Measurements from ENCODE around the gene IGDCC3. TPM values are rescaled to one million over a fixed set of nuclear protein-coding genes. Genes with fewer than 3 reads are reported as not detected.

IGDCC3 gene
- total RNA-seq, 1 donor from 2014 or later: 125 TPM

DNA sequence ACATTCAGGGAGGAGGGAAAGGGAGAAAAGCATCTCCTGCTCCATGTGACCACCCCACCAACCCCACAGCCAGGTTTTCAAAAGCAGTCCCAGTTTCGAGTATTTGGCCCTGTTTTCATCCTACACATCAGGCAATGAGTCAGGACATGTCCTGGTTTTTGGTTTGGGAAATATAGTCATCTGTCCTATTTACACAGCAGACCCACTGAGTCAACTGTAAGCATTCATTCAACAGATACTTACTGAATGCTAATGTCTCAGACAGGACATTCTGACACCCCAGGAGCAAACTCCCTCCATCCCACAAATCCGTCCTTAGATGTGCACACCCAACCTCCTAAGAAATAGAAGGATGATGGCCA, 32.9 kb downstream of the IGDCC3 start:
- no peak for DNase-seq (ENCODE audit: low spot score, unreplicated experiment)
- Mint-ChIP-seq H3K36me3 (ENCODE audit: insufficient read depth) (peaks cover 9% of the 10 kb centered on the region), H3K9me3 (ENCODE audit: low read depth) (no peaks in the 10 kb centered on the region), H3K27ac (no peak overlapping the region), H3K4me1 (ENCODE audit: low read depth) (peaks cover 14% of the 10 kb centered on the region), H3K4me3 (ENCODE audit: low read depth) (no peak overlapping the region), H3K27me3 (no peaks in the 10 kb centered on the region)
- TF ChIP-seq, protein P1, sequence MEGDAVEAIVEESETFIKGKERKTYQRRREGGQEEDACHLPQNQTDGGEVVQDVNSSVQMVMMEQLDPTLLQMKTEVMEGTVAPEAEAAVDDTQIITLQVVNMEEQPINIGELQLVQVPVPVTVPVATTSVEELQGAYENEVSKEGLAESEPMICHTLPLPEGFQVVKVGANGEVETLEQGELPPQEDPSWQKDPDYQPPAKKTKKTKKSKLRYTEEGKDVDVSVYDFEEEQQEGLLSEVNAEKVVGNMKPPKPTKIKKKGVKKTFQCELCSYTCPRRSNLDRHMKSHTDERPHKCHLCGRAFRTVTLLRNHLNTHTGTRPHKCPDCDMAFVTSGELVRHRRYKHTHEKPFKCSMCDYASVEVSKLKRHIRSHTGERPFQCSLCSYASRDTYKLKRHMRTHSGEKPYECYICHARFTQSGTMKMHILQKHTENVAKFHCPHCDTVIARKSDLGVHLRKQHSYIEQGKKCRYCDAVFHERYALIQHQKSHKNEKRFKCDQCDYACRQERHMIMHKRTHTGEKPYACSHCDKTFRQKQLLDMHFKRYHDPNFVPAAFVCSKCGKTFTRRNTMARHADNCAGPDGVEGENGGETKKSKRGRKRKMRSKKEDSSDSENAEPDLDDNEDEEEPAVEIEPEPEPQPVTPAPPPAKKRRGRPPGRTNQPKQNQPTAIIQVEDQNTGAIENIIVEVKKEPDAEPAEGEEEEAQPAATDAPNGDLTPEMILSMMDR (IDR thresholded peaks at IDR 0.05; ENCODE audit: unreplicated experiment): no peak

DNA sequence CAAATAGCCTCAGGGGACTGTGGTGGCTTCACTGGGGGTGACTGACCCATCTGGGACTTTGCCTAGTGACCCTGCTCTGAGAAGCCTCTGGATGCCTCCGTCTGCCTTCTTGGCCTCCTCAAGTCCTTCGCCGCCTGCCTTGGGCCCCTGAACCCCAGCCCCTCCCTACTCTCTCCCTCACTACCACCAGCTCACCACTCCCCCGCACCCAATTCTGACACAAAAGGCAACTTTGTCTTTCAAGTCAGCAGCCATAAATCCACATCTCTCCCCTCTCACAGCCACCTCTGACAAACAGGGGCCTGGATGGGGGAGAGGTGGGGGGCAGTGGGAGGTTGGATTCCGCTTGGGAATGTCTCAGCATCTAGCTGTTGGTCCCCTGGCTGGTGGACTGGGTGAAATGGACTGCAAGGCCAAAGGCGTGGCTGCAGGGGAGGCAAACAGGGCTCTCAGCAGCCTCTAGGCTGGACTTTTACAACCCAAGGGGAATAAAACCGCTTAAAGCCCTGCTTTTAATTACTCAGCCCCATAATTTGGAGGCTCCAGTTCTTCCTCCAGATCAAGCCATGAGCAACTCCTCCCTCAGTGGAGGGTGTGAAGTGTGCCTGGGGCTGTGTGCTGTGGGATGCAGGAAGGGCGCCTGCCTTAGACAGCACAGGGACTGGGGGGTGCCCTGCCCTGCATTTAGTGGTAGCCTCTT, 33.4 kb downstream of the IGDCC3 start:
- H3K4me3 Mint-ChIP-seq (ENCODE audit: low read depth): no peak overlapping the region
- H3K27ac Mint-ChIP-seq: no peak overlapping the region
- H3K27me3 Mint-ChIP-seq: no peaks in the 10 kb centered on the region
- TF ChIP-seq, protein P1 (IDR thresholded peaks at IDR 0.05; ENCODE audit: unreplicated experiment): no peak
- peaks cover 8% of the 10 kb centered on the region for H3K36me3 Mint-ChIP-seq (ENCODE audit: insufficient read depth)
- peaks cover 17% of the 10 kb centered on the region for H3K4me1 Mint-ChIP-seq (ENCODE audit: low read depth)
- no peak for DNase-seq (ENCODE audit: low spot score, unreplicated experiment)
- no peaks in the 10 kb centered on the region for H3K9me3 Mint-ChIP-seq (ENCODE audit: low read depth)

DNA sequence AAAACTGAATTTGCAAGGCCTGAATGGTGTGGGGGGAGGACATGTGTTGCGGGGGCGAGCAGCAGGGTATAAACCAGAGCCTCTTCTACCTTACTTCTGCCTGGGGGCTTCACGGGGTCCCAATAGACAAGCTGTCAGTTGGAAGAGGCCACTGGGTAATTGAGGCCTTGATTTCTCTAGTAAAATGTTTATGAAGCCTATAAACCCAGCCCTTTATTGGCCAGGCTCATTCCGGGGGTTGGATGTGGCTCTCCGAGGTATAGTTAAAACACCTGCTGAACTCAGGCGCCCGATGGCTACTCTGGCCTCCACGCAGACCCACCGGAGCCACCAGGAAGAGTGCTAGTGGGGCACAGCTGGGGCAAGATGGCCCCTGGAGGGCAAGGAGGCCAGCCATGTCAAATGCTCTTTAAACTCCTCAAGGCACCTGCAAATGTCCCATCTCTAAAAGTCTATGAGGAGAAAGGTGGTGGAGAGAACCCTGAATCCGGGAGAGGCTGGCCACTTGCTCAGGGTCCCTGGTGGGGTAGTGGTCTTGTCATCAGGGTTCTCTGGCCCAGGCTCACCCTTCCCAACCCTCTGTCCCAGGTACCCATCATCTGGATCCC, 34.3 kb downstream of the IGDCC3 start:
- Mint-ChIP-seq H3K27ac (no peak overlapping the region), H3K9me3 (ENCODE audit: low read depth) (no peaks in the 10 kb centered on the region), H3K36me3 (ENCODE audit: insufficient read depth) (peaks cover 3% of the 10 kb centered on the region), H3K4me1 (ENCODE audit: low read depth) (peaks cover 16% of the 10 kb centered on the region), H3K27me3 (no peaks in the 10 kb centered on the region), H3K4me3 (ENCODE audit: low read depth) (no peak overlapping the region)
- TF ChIP-seq, protein P1 (IDR thresholded peaks at IDR 0.05; ENCODE audit: unreplicated experiment): no peak
- no peak for DNase-seq (ENCODE audit: low spot score, unreplicated experiment)

DNA sequence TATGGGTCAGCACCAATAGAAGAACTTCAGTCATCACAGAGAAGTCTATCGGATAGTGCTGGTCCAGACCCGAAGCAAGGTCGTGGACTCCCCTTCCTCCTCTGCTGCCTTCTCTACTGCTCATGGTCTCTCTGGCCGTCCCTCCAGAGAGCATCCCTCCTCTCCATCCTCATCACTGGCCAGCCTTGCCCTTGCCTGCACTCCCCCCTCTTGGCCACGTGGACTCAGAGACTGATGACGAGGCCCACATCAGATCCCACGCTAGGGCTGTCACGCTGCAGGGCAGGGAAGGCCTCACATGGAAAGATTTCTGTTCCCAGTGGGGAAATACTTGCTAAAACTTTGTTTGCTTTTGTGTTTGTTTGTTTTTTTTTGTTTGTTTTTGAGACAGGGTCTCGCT, 35.3 kb downstream of the IGDCC3 start:
- Mint-ChIP-seq H3K9me3 (ENCODE audit: low read depth) (no peaks in the 10 kb centered on the region), H3K4me3 (ENCODE audit: low read depth) (no peak overlapping the region), H3K4me1 (ENCODE audit: low read depth) (peaks cover 16% of the 10 kb centered on the region), H3K36me3 (ENCODE audit: insufficient read depth) (peaks cover 2% of the 10 kb centered on the region), H3K27ac (no peak overlapping the region), H3K27me3 (no peaks in the 10 kb centered on the region)
- TF ChIP-seq, protein P1 (IDR thresholded peaks at IDR 0.05; ENCODE audit: unreplicated experiment): no peak
- no peak for DNase-seq (ENCODE audit: low spot score, unreplicated experiment)

DNA sequence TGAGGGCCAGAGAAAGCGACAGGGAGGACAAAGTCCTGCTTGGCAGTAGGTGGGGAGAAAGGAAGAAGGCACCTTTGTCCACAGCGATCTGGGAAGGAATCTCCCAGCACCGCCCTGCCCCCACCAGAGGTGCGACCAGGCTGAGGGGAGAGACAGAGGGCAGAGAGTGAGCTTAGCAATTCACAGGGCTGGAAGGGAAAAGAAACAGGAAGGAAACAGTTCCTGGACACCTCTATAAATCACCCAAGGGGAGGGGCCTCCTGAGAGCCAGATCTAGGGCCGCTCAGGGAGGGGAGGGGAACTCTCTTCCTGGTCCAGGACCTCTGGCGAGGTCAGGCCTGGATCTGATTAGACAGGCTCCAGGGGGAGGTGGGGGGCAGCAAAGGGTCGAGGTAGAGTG, 37.9 kb downstream of the IGDCC3 start:
- no peak overlapping the region for H3K4me3 Mint-ChIP-seq (ENCODE audit: low read depth)
- H3K36me3 Mint-ChIP-seq (ENCODE audit: insufficient read depth): peaks cover 2% of the 10 kb centered on the region
- TF ChIP-seq, protein P1 (IDR thresholded peaks at IDR 0.05; ENCODE audit: unreplicated experiment): no peak
- no peak overlapping the region for H3K27ac Mint-ChIP-seq
- no peaks in the 10 kb centered on the region for H3K9me3 Mint-ChIP-seq (ENCODE audit: low read depth)
- no peak for DNase-seq (ENCODE audit: low spot score, unreplicated experiment)
- H3K4me1 Mint-ChIP-seq (ENCODE audit: low read depth): peaks cover 22% of the 10 kb centered on the region
- H3K27me3 Mint-ChIP-seq: no peaks in the 10 kb centered on the region

All from progenitor cell of endocrine pancreas (in vitro differentiated cells).